ENCODE results near the gene CABP1. TPM values are rescaled to one million over a fixed set of nuclear protein-coding genes. Genes with fewer than 3 reads are reported as not detected.

CABP1 gene
- total RNA-seq, 1 experiment from 2014 or later = not detected

DNA sequence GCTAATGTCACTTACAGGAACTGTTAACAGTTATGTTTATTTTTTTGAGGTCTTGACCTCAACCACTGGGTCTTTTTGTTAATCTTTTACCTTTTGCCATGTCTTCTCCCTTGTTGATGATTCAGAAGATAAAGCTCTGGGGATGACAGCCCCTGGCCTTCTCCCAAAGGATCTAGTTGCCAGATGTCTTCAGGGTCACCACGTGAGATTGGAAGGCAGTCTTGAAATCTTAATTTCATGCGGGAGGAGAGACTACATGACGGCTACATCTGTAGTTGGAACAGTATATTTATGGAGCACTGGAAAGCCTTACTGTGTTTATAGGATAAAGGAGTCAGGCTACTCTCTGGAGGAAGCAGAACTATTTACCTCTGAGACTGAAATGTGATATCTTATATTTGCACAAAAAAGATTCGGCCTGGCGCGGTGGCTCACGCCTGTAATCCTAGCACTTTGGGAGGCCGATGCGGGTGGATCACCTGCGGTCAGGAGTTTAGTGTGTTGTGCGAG lies 52.2 kb downstream of the CABP1 start:
- BruUV-seq (replicated peaks) = no TSS peak
- Histone ChIP-seq H3K4me1 (ENCODE audit: control insufficient read depth, insufficient read depth, low read length) (peaks cover 25% of the 10 kb centered on the region), H3K27me3 (ENCODE audit: control insufficient read depth, insufficient read depth, low read length) (no peaks in the 10 kb centered on the region), H3K36me3 (ENCODE audit: control insufficient read depth, insufficient read depth, low read length) (peaks cover 15% of the 10 kb centered on the region), H3K4me3 (ENCODE audit: low read depth in 2 of 2, low read length in 2 of 2) (no peak overlapping the region), H3K9me3 (ENCODE audit: control insufficient read depth, insufficient read depth, low read depth, low read length) (no peaks in the 10 kb centered on the region), H3K27ac (ENCODE audit: low read length) (no peak overlapping the region)
- in situ Hi-C loops (cut with HindIII; ENCODE audit: low pct_unique_long_range_greater_than_20kb, low sequenced_read_pairs) (no loop called here), intact Hi-C loops (cut with micrococcal nuclease; ENCODE audit: unreplicated experiment) (no loop called here)
- POLR2A ChIA-PET = no interaction called here
- ATAC-seq (no peak), DNase-seq (ENCODE audit: low read depth, low spot score) (no peak)
- CTCF ChIA-PET = no interaction called here
- no peak for TF ChIP-seq SIN3A (IDR thresholded peaks at IDR 0.05; ENCODE audit: borderline replicate concordance, insufficient read depth, low read depth, low read length)
- TF ChIP-seq, protein P1, sequence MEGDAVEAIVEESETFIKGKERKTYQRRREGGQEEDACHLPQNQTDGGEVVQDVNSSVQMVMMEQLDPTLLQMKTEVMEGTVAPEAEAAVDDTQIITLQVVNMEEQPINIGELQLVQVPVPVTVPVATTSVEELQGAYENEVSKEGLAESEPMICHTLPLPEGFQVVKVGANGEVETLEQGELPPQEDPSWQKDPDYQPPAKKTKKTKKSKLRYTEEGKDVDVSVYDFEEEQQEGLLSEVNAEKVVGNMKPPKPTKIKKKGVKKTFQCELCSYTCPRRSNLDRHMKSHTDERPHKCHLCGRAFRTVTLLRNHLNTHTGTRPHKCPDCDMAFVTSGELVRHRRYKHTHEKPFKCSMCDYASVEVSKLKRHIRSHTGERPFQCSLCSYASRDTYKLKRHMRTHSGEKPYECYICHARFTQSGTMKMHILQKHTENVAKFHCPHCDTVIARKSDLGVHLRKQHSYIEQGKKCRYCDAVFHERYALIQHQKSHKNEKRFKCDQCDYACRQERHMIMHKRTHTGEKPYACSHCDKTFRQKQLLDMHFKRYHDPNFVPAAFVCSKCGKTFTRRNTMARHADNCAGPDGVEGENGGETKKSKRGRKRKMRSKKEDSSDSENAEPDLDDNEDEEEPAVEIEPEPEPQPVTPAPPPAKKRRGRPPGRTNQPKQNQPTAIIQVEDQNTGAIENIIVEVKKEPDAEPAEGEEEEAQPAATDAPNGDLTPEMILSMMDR (IDR thresholded peaks at IDR 0.05) = no peak
- TF ChIP-seq POLR2AphosphoS5 (IDR thresholded peaks at IDR 0.05; ENCODE audit: low read depth, low read length) = no peak
- no peak for TF ChIP-seq TCF7L2 (IDR thresholded peaks at IDR 0.05; ENCODE audit: low read depth, low read length)
- TF ChIP-seq, protein P2, sequence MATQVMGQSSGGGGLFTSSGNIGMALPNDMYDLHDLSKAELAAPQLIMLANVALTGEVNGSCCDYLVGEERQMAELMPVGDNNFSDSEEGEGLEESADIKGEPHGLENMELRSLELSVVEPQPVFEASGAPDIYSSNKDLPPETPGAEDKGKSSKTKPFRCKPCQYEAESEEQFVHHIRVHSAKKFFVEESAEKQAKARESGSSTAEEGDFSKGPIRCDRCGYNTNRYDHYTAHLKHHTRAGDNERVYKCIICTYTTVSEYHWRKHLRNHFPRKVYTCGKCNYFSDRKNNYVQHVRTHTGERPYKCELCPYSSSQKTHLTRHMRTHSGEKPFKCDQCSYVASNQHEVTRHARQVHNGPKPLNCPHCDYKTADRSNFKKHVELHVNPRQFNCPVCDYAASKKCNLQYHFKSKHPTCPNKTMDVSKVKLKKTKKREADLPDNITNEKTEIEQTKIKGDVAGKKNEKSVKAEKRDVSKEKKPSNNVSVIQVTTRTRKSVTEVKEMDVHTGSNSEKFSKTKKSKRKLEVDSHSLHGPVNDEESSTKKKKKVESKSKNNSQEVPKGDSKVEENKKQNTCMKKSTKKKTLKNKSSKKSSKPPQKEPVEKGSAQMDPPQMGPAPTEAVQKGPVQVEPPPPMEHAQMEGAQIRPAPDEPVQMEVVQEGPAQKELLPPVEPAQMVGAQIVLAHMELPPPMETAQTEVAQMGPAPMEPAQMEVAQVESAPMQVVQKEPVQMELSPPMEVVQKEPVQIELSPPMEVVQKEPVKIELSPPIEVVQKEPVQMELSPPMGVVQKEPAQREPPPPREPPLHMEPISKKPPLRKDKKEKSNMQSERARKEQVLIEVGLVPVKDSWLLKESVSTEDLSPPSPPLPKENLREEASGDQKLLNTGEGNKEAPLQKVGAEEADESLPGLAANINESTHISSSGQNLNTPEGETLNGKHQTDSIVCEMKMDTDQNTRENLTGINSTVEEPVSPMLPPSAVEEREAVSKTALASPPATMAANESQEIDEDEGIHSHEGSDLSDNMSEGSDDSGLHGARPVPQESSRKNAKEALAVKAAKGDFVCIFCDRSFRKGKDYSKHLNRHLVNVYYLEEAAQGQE (IDR thresholded peaks at IDR 0.05; ENCODE audit: insufficient read depth in 1 of 2, low read depth in 2 of 2, low read length in 1 of 2) = no peak

DNA sequence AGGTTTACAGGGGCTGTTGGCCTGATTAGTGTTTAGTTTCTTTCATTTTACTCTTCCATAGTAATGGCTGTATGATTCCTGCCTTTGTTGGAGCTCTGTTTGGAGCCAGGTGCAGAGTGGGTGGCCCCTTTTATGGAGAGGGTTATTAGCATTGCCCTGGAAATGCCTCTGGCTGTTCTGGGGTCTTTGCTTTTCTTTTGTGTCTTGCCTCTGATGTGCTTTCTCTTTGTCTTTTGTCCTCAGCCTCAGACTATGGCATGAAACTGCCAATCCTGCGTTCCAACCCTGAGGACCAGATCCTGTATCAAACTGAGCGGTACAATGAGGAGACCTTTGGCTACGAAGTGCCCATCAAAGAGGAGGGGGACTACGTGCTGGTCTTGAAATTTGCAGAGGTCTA lies 53.4 kb downstream of the CABP1 start:
- in situ Hi-C loops (cut with HindIII; ENCODE audit: low pct_unique_long_range_greater_than_20kb, low sequenced_read_pairs) = no loop called here
- intact Hi-C loops (cut with micrococcal nuclease; ENCODE audit: unreplicated experiment) = no loop called here
- no TSS peak for BruUV-seq (replicated peaks)
- Histone ChIP-seq H3K4me1 (ENCODE audit: control insufficient read depth, insufficient read depth, low read length) (peaks cover 25% of the 10 kb centered on the region), H3K27me3 (ENCODE audit: control insufficient read depth, insufficient read depth, low read length) (no peaks in the 10 kb centered on the region), H3K36me3 (ENCODE audit: control insufficient read depth, insufficient read depth, low read length) (peaks cover 15% of the 10 kb centered on the region), H3K4me3 (ENCODE audit: low read depth in 2 of 2, low read length in 2 of 2) (no peak overlapping the region), H3K9me3 (ENCODE audit: control insufficient read depth, insufficient read depth, low read depth, low read length) (no peaks in the 10 kb centered on the region), H3K27ac (ENCODE audit: low read length) (no peak overlapping the region)
- POLR2A ChIA-PET = no interaction called here
- CTCF ChIA-PET = interaction anchor here (1.1 kb wide), 1 partner anchor 45 kb away, joined by 3 read pairs; no protein-coding TSS in a partner anchor
- ATAC-seq = no peak
- TF ChIP-seq, protein P2 (IDR thresholded peaks at IDR 0.05; ENCODE audit: insufficient read depth in 1 of 2, low read depth in 2 of 2, low read length in 1 of 2) = no peak
- TF ChIP-seq TCF7L2 (IDR thresholded peaks at IDR 0.05; ENCODE audit: low read depth, low read length) = no peak
- no peak for TF ChIP-seq POLR2AphosphoS5 (IDR thresholded peaks at IDR 0.05; ENCODE audit: low read depth, low read length)
- TF ChIP-seq, protein P1 (IDR thresholded peaks at IDR 0.05) = no peak
- no peak for TF ChIP-seq SIN3A (IDR thresholded peaks at IDR 0.05; ENCODE audit: borderline replicate concordance, insufficient read depth, low read depth, low read length)
- no peak for DNase-seq (ENCODE audit: low read depth, low spot score)

Data from Panc1 (cell line).